HL-60/S4 treated with retinoic acid at 250 ng/mL for 4 days and 3 days (cell line): ENCODE data around the gene TECTA.

Experiments used
- in situ Hi-C: fragments of 300-500 bp; cut with MboI; formaldehyde crosslinking; loops from 2 replicates; pipeline ENCODE4 v1.7.0; 2022; ENCODE audit warnings: low sequenced_read_pairs

Gene TECTA

GRCh38 chr11:121122328-121122727 is 21.3 kb downstream of the TECTA start:
- in situ Hi-C loops = no loop called here

GRCh38 chr11:121123496-121124069 is 22.5 kb downstream of the TECTA start:
- in situ Hi-C loops = no loop called here

DNA sequence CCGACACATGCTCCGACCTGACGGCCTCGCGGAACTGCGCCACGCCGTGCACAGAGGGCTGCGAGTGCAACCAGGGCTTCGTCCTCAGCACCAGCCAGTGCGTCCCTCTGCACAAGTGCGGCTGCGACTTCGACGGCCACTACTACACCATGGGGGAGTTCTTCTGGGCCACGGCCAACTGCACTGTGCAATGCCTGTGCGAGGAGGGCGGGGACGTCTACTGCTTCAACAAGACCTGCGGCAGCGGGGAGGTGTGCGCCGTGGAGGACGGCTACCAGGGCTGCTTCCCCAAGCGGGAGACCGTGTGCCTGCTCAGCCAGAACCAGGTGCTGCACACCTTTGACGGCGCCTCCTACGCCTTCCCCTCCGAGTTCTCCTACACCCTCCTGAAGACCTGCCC is 26.8 kb downstream of the TECTA start:
- in situ Hi-C loops = no loop called here

GRCh38 chr11:121129362-121130340 is 28.6 kb downstream of the TECTA start:
- in situ Hi-C loops = no loop called here

DNA sequence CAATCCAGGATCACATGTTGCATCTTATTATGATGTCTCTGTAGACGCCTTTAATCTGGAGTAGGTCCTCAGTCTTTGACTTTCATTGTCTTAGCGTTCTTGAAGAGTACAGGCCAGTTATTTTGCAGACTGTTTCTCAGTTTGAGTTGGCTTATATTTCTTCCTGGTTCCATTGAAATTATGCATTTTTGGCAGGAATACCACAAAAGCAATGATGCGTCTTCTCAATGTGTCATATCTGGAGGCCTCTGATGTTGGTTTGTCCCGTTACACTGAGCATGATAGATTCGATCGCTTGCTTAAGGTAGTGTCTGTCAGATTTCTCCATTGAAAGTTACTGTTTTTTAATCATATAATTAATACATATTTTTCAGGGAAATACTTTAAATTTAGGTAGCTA is 30.6 kb downstream of the TECTA start:
- in situ Hi-C loops = no loop called here

DNA sequence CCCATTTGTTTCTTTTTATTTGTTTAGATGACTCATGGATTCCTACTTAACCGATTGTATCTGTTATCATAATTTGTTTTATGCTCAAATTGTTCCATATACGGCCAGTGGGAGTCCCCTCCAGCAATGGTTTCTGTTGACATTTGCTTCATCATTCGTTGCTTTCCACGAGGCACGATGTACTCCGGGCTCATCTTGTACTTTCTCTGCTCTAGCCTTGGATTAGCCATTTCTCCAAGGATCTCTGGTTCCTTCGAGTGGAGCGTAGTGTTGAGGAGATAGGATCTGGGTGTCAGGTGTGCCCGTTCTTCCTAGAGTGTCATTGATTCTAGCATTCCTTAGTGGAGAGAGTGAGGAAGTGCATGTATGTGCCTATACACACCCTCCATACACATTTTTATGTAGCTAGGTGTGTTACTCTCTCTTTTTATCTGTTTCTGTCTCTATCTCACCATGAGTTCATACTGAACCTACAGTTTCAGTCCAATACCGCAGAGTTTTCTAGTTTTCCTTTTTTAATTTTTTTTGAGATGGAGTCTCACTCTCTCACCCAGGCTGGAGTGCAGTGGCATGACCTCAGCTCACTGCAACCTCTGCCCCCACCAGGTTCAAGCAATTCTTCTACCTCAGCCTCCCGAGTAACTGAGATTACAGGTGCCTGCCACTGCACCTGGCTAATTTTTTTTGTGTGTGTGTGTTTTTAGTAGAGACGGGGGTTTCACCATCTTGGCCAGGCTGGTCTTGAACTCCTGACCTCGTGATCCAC is 31.4 kb downstream of the TECTA start:
- in situ Hi-C loops = no loop called here

GRCh38 chr11:121134741-121135312 is 33.8 kb downstream of the TECTA start:
- in situ Hi-C loops = no loop called here

GRCh38 chr11:121137005-121137404 is 36.0 kb downstream of the TECTA start:
- in situ Hi-C loops = no loop called here

- in situ Hi-C loops = no loop called here
These were observed 37.2 kb downstream of the TECTA start for GRCh38 chr11:121138259-121138658.

GRCh38 chr11:121140369-121140768 is 39.3 kb downstream of the TECTA start:
- in situ Hi-C loops = no loop called here

DNA sequence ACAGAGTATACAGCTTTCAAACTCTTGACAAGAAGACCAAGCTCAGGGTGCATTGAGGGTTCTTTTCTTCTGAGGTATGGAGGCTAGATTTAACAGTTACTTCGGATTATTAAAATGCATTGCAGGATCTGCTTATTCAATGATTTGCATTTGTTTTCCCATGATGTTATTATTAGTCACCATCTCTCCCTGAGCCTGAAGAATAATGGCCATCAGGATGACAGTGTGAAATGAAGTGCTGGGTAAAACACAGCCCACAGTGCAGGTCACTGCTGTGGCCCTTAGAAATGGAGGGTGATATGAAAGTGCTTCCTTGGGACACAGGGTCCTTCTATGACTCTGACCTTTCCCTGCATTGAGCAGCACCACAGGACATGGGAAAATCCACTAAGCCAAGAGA is 40.0 kb downstream of the TECTA start:
- in situ Hi-C loops = no loop called here

DNA sequence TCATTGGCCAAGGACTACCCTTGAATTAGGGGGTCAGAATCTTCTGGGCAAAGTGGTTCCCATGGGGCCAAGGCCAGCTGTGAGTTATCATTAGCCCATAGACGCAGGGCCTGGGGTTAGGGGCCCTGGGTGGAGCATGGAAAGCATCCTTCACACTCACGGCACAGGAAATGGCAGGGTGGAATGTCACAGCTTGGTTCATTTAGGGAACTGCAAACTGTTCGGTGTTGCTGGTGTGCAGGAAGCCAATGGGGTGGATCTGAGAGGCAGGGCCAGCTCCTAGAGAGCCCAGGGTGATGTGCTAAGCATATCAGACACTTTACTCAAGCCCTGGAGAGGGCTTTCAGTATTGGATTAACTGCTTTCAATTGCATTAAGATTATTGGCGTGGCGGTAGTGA is 42.9 kb downstream of the TECTA start:
- in situ Hi-C loops = no loop called here

- in situ Hi-C loops = no loop called here
These were observed 43.7 kb downstream of the TECTA start for GRCh38 chr11:121144723-121145122.

- in situ Hi-C loops = no loop called here
These were observed 44.8 kb downstream of the TECTA start for GRCh38 chr11:121145826-121146225.

DNA sequence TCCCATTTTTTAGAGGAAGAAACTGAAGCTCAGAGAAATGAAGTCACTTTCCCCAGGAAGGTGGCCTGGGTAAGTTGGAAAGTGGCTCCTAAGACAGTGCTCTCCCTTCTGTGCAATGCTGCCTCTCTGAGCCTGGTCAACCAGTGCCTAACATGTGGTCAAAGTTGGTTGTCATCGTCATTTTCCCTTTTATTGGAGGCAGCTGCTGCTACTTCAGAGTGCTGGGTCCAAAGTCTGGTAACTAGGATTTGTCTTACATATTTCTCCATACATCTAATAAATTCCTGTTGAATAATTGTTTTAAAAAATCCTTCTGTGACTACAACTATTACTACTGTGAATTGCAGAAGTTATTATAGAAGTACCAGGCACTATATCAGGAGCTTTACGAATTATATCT is 48.1 kb downstream of the TECTA start:
- in situ Hi-C loops = no loop called here

- in situ Hi-C loops = no loop called here
These were observed 50.2 kb downstream of the TECTA start for GRCh38 chr11:121151207-121151688.

DNA sequence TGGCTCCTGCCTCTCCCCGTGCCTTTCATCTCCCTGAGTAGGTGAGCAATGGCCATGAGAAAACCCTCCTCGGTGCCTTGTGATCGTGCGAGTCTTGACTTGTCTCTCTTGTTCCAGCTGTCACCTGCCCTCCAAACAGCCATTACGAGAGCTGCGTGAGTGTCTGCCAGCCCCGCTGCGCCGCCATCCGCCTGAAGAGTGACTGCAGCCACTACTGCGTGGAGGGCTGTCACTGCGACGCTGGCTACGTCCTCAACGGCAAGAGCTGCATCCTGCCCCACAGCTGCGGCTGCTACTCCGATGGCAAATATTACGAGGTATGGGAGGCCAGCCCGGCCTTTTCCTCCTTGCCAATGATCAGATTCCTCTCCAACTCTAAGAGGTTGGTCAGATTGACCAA is 51.7 kb downstream of the TECTA start:
- in situ Hi-C loops = no loop called here

DNA sequence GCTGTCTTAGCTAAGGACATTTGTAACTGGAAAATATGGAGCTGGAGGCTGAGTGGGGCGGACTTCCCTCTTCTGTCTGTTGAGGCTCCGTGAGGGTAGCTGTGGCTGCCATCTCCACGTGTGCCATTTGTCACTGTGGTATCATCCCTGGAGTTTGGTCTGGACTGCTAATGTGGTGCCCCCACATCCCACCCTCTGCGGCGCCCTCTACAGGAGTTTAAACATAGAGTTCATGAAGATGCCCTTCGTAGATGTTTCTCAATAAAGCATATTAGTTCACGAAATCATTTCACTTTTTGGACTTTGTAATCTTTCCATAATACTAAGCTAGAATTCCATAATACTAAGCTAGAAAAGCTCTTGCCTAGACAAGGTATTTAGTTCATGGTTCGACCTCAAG is 52.4 kb downstream of the TECTA start:
- in situ Hi-C loops = no loop called here

GRCh38 chr11:121154486-121155314 is 53.7 kb downstream of the TECTA start:
- in situ Hi-C loops = no loop called here

- in situ Hi-C loops = no loop called here
These were observed 56.7 kb downstream of the TECTA start for GRCh38 chr11:121157756-121158155.
